T-cell (primary cell): ENCODE data around the gene B3GNT5. TPM values are rescaled to one million over a fixed set of nuclear protein-coding genes. Genes with fewer than 3 reads are reported as not detected.
A peak's percentile ranks its signal among the peaks of the same experiment; 100 is the strongest.

ENCODE experiments used
- ATAC-seq, 4 experiments: fragments of 200-7000 bp in 3 of 4; fragments of 150-1000 bp in 1 of 4; cut with Tn5 transposase; replicated peaks in 1 of 4; 1 replicate in 3 of 4; 2 replicates in 1 of 4; pipeline ENCODE4 v1.10.0; 2021; ENCODE audit warnings: moderate library complexity in 3 of 4, mild to moderate bottlenecking in 2 of 4, moderate number of reproducible peaks in 1 of 4
- CTCF ChIA-PET, 2 donors: fragments of 300-600 bp; sonication (Branson Sonifier 250); formaldehyde crosslinking; loops; one replicate each; lab custom pipeline; 2022; ENCODE audit warnings: antibody characterized with exemption in 2 of 2; lab: Charles Lee
- POLR2A ChIA-PET, 2 donors: fragments of 300-600 bp; sonication (Branson Sonifier 250); formaldehyde crosslinking; loops; one replicate each; lab custom pipeline; 2022; ENCODE audit warnings: antibody characterized with exemption in 2 of 2; lab: Charles Lee
- DNase-seq, 35 experiments: peaks; one replicate each; pipeline versions ENCODE4 v3.0.0 to v3.0.0-alpha.2; 2013 to 2023
- H3K27ac ChIP-seq: one replicate; pipeline ENCODE4 v1.5.1; 2013; ENCODE audit warnings: low read length
- H3K27me3 ChIP-seq, 2 experiments: replicated peaks in 1 of 2; 1 replicate in 1 of 2; 2 replicates in 1 of 2; pipeline versions ENCODE4 v1.6.1 to v1.7.0; 2013; ENCODE audit warnings: low read length in 1 of 2, mixed read lengths in 1 of 2; ENCODE audit not compliant: control insufficient read depth in 2 of 2, insufficient read depth in 2 of 2; ENCODE audit errors: extremely low read depth in 1 of 2
- H3K36me3 ChIP-seq, 2 donors: 1 replicate in 1 of 2; 2 replicates in 1 of 2; pipeline versions ENCODE4 v1.6.1 to v1.7.0; 2013; ENCODE audit warnings: low read length in 1 of 2; ENCODE audit not compliant: control insufficient read depth in 2 of 2, insufficient read depth in 1 of 2; ENCODE audit errors: extremely low read depth in 1 of 2
- H3K4me1 ChIP-seq, 2 experiments: 1 replicate in 1 of 2; 2 replicates in 1 of 2; pipeline versions ENCODE4 v1.6.1 to v1.7.0; 2013; ENCODE audit warnings: low read length in 2 of 2, mixed read lengths in 1 of 2; ENCODE audit not compliant: insufficient read depth in 2 of 2, control insufficient read depth in 1 of 2; ENCODE audit errors: extremely low read depth in 1 of 2
- H3K4me3 ChIP-seq, 2 donors: 1 replicate in 1 of 2; 2 replicates in 1 of 2; pipeline versions ENCODE4 v1.5.1 to v1.7.0; 2013; ENCODE audit warnings: mild to moderate bottlenecking in 2 of 2, low read length in 1 of 2, moderate library complexity in 1 of 2; ENCODE audit not compliant: control insufficient read depth in 1 of 2; ENCODE audit errors: extremely low read depth in 1 of 2
- H3K9me3 ChIP-seq: 2 replicates; pipeline ENCODE4 v1.7.0; 2013
- H3K27ac Mint-ChIP-seq, 2 donors: one replicate each; pipeline ENCODE4 v1.8.0; 2020 to 2021; ENCODE audit warnings: mild to moderate bottlenecking in 2 of 2, mixed read lengths in 2 of 2
- H3K27me3 Mint-ChIP-seq, 2 donors: one replicate each; pipeline ENCODE4 v1.8.0; 2021 to 2022; ENCODE audit warnings: mixed read lengths in 2 of 2
- H3K36me3 Mint-ChIP-seq: one replicate; pipeline ENCODE4 v1.8.0; 2021; ENCODE audit warnings: mixed read lengths
- H3K4me1 Mint-ChIP-seq, 3 donors: one replicate each; pipeline ENCODE4 v1.8.0; 2020 to 2022; ENCODE audit warnings: mixed read lengths in 3 of 3, mild to moderate bottlenecking in 1 of 3
- H3K4me3 Mint-ChIP-seq, 3 donors: one replicate each; pipeline ENCODE4 v1.8.0; 2020 to 2022; ENCODE audit warnings: mild to moderate bottlenecking in 3 of 3, mixed read lengths in 3 of 3, moderate library complexity in 3 of 3
- H3K9me3 Mint-ChIP-seq, 3 donors: one replicate each; pipeline ENCODE4 v1.8.0; 2020 to 2022; ENCODE audit warnings: mixed read lengths in 3 of 3
- WGBS: methylation state at CpG from one replicate; pipeline ENCODE4 v1.1.5; 2013; ENCODE audit warnings: missing lambda C conversion rate; ENCODE audit not compliant: insufficient coverage; 5-methylcytosine and 5-hydroxymethylcytosine counted together
- total RNA-seq, 35 experiments: library from RNA in 6 of 35; stranded (reverse) in 6 of 35; fragments of 120-200 nt in 1 of 35; gene quantifications; one replicate each; pipeline versions ENCODE4 v1.2.1 to v1.2.4 and lab custom pipeline; 2013 to 2026

Gene B3GNT5
- total RNA-seq, 5 donors from 2014 or later (not counting 1 experiment from before 2014, with no cell fraction given): 0.16 to 0.92 (median 0.55) TPM

DNA sequence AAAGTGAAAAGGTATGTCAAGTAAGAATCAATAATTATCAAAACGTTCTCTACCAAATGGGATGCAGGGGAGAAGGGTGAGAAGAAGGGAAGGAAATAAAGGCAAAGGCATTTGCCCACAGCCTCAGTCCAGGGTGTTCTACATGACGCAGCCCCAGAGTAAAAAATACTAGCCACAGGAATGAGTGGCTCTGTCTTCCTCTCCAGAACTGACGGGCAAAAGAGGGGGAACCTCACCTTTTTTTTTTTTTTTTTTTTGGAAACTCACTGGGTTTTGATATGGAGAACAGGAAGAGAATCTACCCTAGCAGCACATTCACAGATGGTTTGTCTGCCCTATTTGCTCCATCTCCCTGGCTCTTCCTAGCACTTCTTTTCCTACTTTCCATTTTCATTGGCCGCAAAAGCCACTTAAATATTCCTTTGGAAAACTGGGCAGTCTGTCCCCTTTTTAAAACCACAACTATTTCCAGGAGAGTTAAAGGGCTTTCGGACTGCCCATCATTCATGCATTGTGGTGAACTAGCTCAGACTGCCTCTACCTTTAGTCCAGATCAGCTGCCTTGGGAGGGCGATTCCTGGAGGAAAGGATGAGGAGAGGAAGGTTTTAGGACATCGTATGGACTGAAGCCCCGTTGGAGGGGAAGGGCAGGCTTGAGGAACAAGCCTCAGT is 28.2 kb downstream of the B3GNT5 start:
- H3K4me1 Mint-ChIP-seq: peaks cover 9 to 22% (median 20%) of the 10 kb centered on the region in 3 donors
- DNase-seq (no peak), ATAC-seq (no peak)
- Histone ChIP-seq H3K27me3 (peaks cover 0 to 5% of the 10 kb centered on the region in 2 experiments), H3K27ac (no peak overlapping the region), H3K4me3 (no peak overlapping the region), H3K4me1 (peaks cover 5 to 11% of the 10 kb centered on the region in 2 experiments), H3K36me3 (no peaks in the 10 kb centered on the region), H3K9me3 (no peaks in the 10 kb centered on the region)
- no peak overlapping the region for H3K27ac Mint-ChIP-seq
- no peaks in the 10 kb centered on the region for H3K27me3 Mint-ChIP-seq
- ChIA-PET CTCF (interaction anchor here in 1 of 2 donors (0.7 kb wide), 1 partner anchor 9 kb away, joined by 3 read pairs; no protein-coding TSS in a partner anchor), POLR2A (no interaction called here)
- no peaks in the 10 kb centered on the region for H3K36me3 Mint-ChIP-seq
- no peak overlapping the region for H3K4me3 Mint-ChIP-seq
- H3K9me3 Mint-ChIP-seq: no peaks in the 10 kb centered on the region
- WGBS: no CpG with 5 or more reads among the region's 8 CpGs

DNA sequence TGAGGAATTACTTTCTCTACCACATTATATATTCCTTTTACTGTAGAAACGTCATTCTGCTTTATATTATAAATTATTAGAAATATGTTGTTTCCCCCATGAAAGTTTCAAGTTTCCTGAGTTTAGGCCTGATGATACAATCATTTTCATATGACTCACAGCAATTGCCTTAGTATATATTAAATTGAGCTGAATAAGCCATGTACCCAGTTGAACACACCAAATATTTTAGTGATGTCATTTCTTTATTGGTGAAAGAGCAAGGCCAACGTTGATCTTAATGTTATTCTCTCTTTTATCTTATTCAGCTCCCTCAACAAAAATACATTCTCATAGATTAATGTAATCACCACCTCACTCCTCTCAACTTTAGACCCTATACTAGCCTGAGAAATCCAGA is 30.8 kb downstream of the B3GNT5 start:
- POLR2A ChIA-PET: no interaction called here
- H3K27ac Mint-ChIP-seq: no peak overlapping the region
- no peak overlapping the region for H3K4me3 ChIP-seq

DNA sequence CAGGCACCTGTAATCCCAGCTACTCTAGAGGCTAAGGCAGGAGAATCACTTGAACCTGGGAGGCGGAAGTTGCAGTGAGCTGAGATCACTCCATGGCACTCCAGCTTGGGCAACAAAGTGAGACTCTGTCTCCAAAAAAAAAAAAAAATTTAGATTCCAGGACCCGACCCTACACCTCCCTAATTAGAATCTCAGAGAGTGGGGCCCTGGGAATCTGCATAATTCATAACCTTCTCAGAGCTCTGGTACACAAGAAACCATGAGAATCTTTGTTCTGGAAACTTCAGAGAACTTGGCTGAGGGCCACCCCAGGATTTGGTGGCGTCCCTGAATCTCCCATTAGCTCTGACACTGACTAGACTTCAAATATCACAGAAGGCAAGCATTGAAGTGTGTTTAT is 31.5 kb downstream of the B3GNT5 start:
- H3K36me3 ChIP-seq: no peaks in the 10 kb centered on the region
- H3K4me1 Mint-ChIP-seq: peaks cover 13 to 34% (median 33%) of the 10 kb centered on the region in 3 donors
- H3K4me3 Mint-ChIP-seq: no peak overlapping the region
- DNase-seq: peak in 2 of 35 experiments; percentile 2 to 8
- H3K9me3 ChIP-seq: no peaks in the 10 kb centered on the region
- H3K9me3 Mint-ChIP-seq: no peaks in the 10 kb centered on the region
- ChIA-PET CTCF (interaction anchor here (0.6 to 1.3 kb wide), 3 partner anchors 32 to 100 kb away, joined by 3 read pairs; partner anchors contain the start of gene B3GNT5 (in 1 of the 2)), POLR2A (interaction anchor here in 1 of 2 donors (0.6 to 0.7 kb wide), 2 partner anchors 24 to 479 kb away, joined by 3 to 4 read pairs; no protein-coding TSS in a partner anchor)
- peaks cover 5 to 12% of the 10 kb centered on the region in 2 experiments for H3K4me1 ChIP-seq
- peak overlapping the region; percentile 92 for H3K27ac ChIP-seq
- no peak overlapping the region for H3K4me3 ChIP-seq
- H3K27me3 ChIP-seq: peaks cover 0 to 5% of the 10 kb centered on the region in 2 experiments
- H3K36me3 Mint-ChIP-seq: no peaks in the 10 kb centered on the region
- ATAC-seq: no peak
- H3K27ac Mint-ChIP-seq: no peak overlapping the region
- 100% methylated on average over 1 of the region's 3 CpGs for WGBS
- no peaks in the 10 kb centered on the region for H3K27me3 Mint-ChIP-seq

More for the DNA sequence above, 30.8 kb downstream of the B3GNT5 start:
- DNase-seq (no peak), ATAC-seq (no peak)
- CTCF ChIA-PET: interaction anchor here in 1 of 2 donors (0.5 kb wide), 1 partner anchor 104 kb away, joined by 3 read pairs; no protein-coding TSS in a partner anchor
- no CpG with 5 or more reads among the region's 2 CpGs for WGBS
- Mint-ChIP-seq H3K4me3 (no peak overlapping the region), H3K9me3 (no peaks in the 10 kb centered on the region), H3K27me3 (no peaks in the 10 kb centered on the region), H3K4me1 (peaks cover 13 to 34% (median 33%) of the 10 kb centered on the region in 3 donors), H3K36me3 (no peaks in the 10 kb centered on the region)
- peaks cover 0 to 5% of the 10 kb centered on the region in 2 experiments for H3K27me3 ChIP-seq
- H3K36me3 ChIP-seq: no peaks in the 10 kb centered on the region
- H3K9me3 ChIP-seq: no peaks in the 10 kb centered on the region
- no peak overlapping the region for H3K27ac ChIP-seq
- peaks cover 5 to 12% of the 10 kb centered on the region in 2 experiments for H3K4me1 ChIP-seq

DNA sequence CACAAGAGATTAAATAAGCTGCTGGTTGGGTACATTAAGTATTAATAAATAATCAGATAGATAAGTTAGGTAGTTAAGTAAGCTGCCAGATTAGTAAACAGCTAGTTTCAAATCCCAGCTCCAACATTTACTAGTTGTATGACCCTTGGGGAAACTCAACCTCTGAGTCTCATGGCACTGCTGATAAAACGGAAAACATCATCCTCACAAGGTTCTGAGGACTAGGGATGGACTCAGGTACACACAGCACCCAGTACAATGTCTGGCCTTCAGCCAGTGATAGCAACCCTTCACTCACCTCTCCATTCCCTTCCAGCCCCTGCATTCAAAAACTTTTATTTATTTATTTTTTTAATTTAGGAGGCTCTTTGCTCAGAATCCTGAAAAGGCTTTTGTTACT is 32.3 kb downstream of the B3GNT5 start:
- peaks cover 0 to 5% of the 10 kb centered on the region in 2 experiments for H3K27me3 ChIP-seq
- H3K9me3 ChIP-seq: no peaks in the 10 kb centered on the region
- no CpG with 5 or more reads among the region's 1 CpG for WGBS
- Mint-ChIP-seq H3K4me3 (peak overlapping the region in 1 of 3 donors; percentile 54), H3K27me3 (no peaks in the 10 kb centered on the region), H3K36me3 (no peaks in the 10 kb centered on the region), H3K27ac (peak overlapping the region; percentile 92 to 96), H3K9me3 (no peaks in the 10 kb centered on the region), H3K4me1 (peaks cover 13 to 34% (median 33%) of the 10 kb centered on the region in 3 donors)
- H3K27ac ChIP-seq: peak overlapping the region; percentile 92
- peak in 1 of 35 experiments; percentile 25 for DNase-seq
- peak overlapping the region; percentile 1 to 9 for H3K4me3 ChIP-seq
- no peaks in the 10 kb centered on the region for H3K36me3 ChIP-seq
- POLR2A ChIA-PET: interaction anchor here (0.6 to 1.1 kb wide), 2 partner anchors 64 to 480 kb away, joined by 4 to 7 read pairs; no protein-coding TSS in a partner anchor
- no peak for ATAC-seq
- H3K4me1 ChIP-seq: peaks cover 5 to 12% of the 10 kb centered on the region in 2 experiments
- CTCF ChIA-PET: interaction anchor here (0.6 to 1.7 kb wide), 8 partner anchors 9 to 374 kb away, joined by 3 to 6 read pairs (median 3); partner anchors contain the start of gene B3GNT5 (in 1 of the 2)

DNA sequence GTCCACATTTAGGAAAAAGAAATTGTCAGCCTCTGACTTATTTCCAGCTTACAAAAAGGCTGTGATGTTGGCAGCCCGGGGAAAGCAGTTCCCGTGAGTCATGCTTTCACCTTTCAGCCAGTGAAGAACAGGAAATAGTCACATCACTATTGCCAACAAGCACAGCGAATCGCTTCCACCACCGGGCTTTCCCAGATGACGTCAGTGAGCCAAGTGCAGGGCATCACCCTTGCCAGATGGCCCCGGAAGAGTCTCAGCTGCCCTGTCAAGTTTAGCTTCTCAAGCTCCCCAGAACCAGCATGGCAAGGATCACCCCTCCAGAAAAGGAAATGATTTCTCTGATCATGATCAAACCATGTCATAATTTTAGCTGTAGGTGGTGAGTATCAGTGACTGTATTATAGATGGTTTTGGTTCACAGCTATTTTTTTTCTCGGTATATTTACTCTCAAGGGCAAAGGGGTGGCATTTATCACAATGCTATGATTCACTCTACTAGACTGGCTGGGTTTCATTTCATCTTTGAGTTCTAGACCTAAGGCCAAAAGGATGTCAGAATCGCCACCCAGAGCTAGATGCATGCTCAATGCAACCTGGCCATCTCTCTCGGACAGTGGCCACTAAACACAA is 32.9 kb downstream of the B3GNT5 start:
- DNase-seq: peak; percentile 59 to 96 (median 90)
- ChIA-PET CTCF (interaction anchor here (0.5 to 1.7 kb wide), 9 partner anchors 8 to 375 kb away, joined by 3 to 6 read pairs (median 3); partner anchors contain the start of gene B3GNT5 (in 1 of the 2)), POLR2A (interaction anchor here (0.5 to 1.1 kb wide), 7 partner anchors 24 to 142 kb away, joined by 3 to 12 read pairs (median 4); no protein-coding TSS in a partner anchor)
- Mint-ChIP-seq H3K9me3 (no peaks in the 10 kb centered on the region), H3K36me3 (no peaks in the 10 kb centered on the region), H3K4me3 (peak overlapping the region; percentile 54 to 73 (median 57)), H3K27me3 (no peaks in the 10 kb centered on the region), H3K27ac (peak overlapping the region; percentile 92 to 96), H3K4me1 (peaks cover 13 to 34% (median 33%) of the 10 kb centered on the region in 3 donors)
- no peaks in the 10 kb centered on the region for H3K9me3 ChIP-seq
- 9% methylated on average over 7 of the region's 10 CpGs for WGBS
- H3K27me3 ChIP-seq: peaks cover 0 to 5% of the 10 kb centered on the region in 2 experiments
- peak overlapping the region; percentile 1 to 9 for H3K4me3 ChIP-seq
- peak overlapping the region; percentile 92 for H3K27ac ChIP-seq
- H3K4me1 ChIP-seq: peaks cover 5 to 12% of the 10 kb centered on the region in 2 experiments
- ATAC-seq: peak; percentile 89 to 98 (median 96)
- no peaks in the 10 kb centered on the region for H3K36me3 ChIP-seq
